IMR-90 (cell line): ENCODE measurements around the gene STAP1. TPM values are rescaled to one million over a fixed set of nuclear protein-coding genes. Genes with fewer than 3 reads are reported as not detected.

Experiments used
- ATAC-seq: fragments of 200-7000 bp; cut with Tn5 transposase; 2 replicates; pipeline ENCODE4 v1.9.1; 2020; ENCODE audit warnings: low read depth, mild to moderate bottlenecking, moderate library complexity
- BruUV-seq: library from RNA; stranded (reverse); fragments of 400-500 nt; replicated peaks from 2 replicates; lab custom pipeline; 2021; lab: Mats Ljungman, UMichigan
- CTCF ChIA-PET: fragments of 300-600 bp; formaldehyde crosslinking; extraction: SDS; loops from one replicate; lab custom pipeline; 2021; ENCODE audit warnings: antibody characterized with exemption; lab: Yijun Ruan, JAX
- POLR2A ChIA-PET: fragments of 300-600 bp; sonication (Branson Sonifier 250); formaldehyde crosslinking; loops from one replicate; lab custom pipeline; 2022; ENCODE audit warnings: antibody characterized with exemption; ENCODE audit not compliant: unreplicated experiment; lab: Charles Lee
- DNase-seq: peaks from one replicate; pipeline ENCODE4 v3.0.0; 2013
- H2AFZ ChIP-seq: replicated peaks from 2 replicates; pipeline ENCODE3; 2013; ENCODE audit warnings: low read length, mild to moderate bottlenecking; ENCODE audit not compliant: poor library complexity
- H2AK5ac ChIP-seq: 2 replicates; pipeline ENCODE4 v1.6.1; 2013; ENCODE audit warnings: low read depth, low read length, inconsistent platforms
- H2AK9ac ChIP-seq: replicated peaks from 2 replicates; pipeline ENCODE3; 2013; ENCODE audit warnings: mild to moderate bottlenecking, low read depth, low read length, moderate library complexity; ENCODE audit not compliant: poor library complexity
- H2BK120ac ChIP-seq: 2 replicates; pipeline ENCODE4 v1.6.1; 2013; ENCODE audit warnings: low read depth, low read length, inconsistent platforms
- H2BK15ac ChIP-seq: 3 replicates; pipeline ENCODE4 v1.6.1; 2013; ENCODE audit warnings: low read depth, low read length, inconsistent platforms
- H2BK20ac ChIP-seq: 2 replicates; pipeline ENCODE4 v1.6.1; 2013; ENCODE audit warnings: low read depth, mild to moderate bottlenecking, inconsistent platforms, low read length, moderate library complexity
- H2BK5ac ChIP-seq: 2 replicates; pipeline ENCODE4 v1.6.1; 2013; ENCODE audit warnings: mild to moderate bottlenecking, low read depth, low read length, inconsistent platforms; ENCODE audit not compliant: poor library complexity, severe bottlenecking
- H3K14ac ChIP-seq: replicated peaks from 2 replicates; pipeline ENCODE4 v1.6.1; 2013; ENCODE audit warnings: low read depth, low read length, inconsistent platforms
- H3K18ac ChIP-seq: 2 replicates; pipeline ENCODE4 v1.6.1; 2013; ENCODE audit warnings: low read depth, low read length, control low read depth
- H3K23ac ChIP-seq: 2 replicates; pipeline ENCODE4 v1.6.1; 2013; ENCODE audit warnings: low read depth, low read length, inconsistent platforms
- H3K27ac ChIP-seq: 2 replicates; pipeline ENCODE4 v1.5.1; 2013; ENCODE audit warnings: mild to moderate bottlenecking, control low read depth, low read length; ENCODE audit not compliant: insufficient read depth
- H3K27me3 ChIP-seq: 2 replicates; pipeline ENCODE4 v1.6.1; 2013; ENCODE audit warnings: low read length; ENCODE audit not compliant: control insufficient read depth, insufficient read depth
- H3K36me3 ChIP-seq: 2 replicates; pipeline ENCODE4 v1.6.1; 2013; ENCODE audit warnings: low read length, mixed read lengths; ENCODE audit not compliant: control insufficient read depth, insufficient read depth
- H3K4ac ChIP-seq: 2 replicates; pipeline ENCODE4 v1.6.1; 2013; ENCODE audit warnings: low read depth, low read length, inconsistent platforms
- H3K4me1 ChIP-seq: 2 replicates; pipeline ENCODE4 v1.6.1; 2013; ENCODE audit warnings: low read length, mixed read lengths; ENCODE audit not compliant: control insufficient read depth, insufficient read depth
- H3K4me2 ChIP-seq: 2 replicates; pipeline ENCODE4 v1.6.1; 2013; ENCODE audit warnings: low read depth, mild to moderate bottlenecking, control low read depth, low read length, moderate library complexity
- H3K4me3 ChIP-seq: 2 replicates; pipeline ENCODE4 v1.5.1; 2013; ENCODE audit warnings: low read depth, mild to moderate bottlenecking, control low read depth, low read length, moderate library complexity; ENCODE audit not compliant: insufficient read depth
- H3K56ac ChIP-seq: 2 replicates; pipeline ENCODE4 v1.6.1; 2013; ENCODE audit warnings: low read length, inconsistent platforms; ENCODE audit not compliant: insufficient read depth; ENCODE audit errors: extremely low read depth
- H3K79me1 ChIP-seq, 2 experiments: 2 replicates each; pipeline ENCODE4 v1.6.1; 2013; ENCODE audit warnings: low read length in 2 of 2, inconsistent platforms in 1 of 2, low read depth in 1 of 2
- H3K9ac ChIP-seq: 2 replicates; pipeline ENCODE4 v1.6.1; 2013; ENCODE audit warnings: low read depth, low read length, control low read depth
- H3K9me1 ChIP-seq: 2 replicates; pipeline ENCODE4 v1.6.1; 2013; ENCODE audit warnings: low read length, inconsistent platforms; ENCODE audit not compliant: insufficient read depth
- H3K9me3 ChIP-seq: 2 replicates; pipeline ENCODE4 v1.6.1; 2013; ENCODE audit warnings: low read length; ENCODE audit not compliant: control insufficient read depth, insufficient read depth
- H4K20me1 ChIP-seq: 2 replicates; pipeline ENCODE4 v1.6.1; 2013; ENCODE audit warnings: low read length, inconsistent platforms; ENCODE audit not compliant: insufficient read depth
- H4K5ac ChIP-seq: 2 replicates; pipeline ENCODE4 v1.6.1; 2013; ENCODE audit warnings: mild to moderate bottlenecking, low read depth, low read length, control low read depth
- H4K8ac ChIP-seq, 2 experiments: 2 replicates each; pipeline ENCODE4 v1.6.1; 2013; ENCODE audit warnings: low read depth in 2 of 2, low read length in 2 of 2, control low read depth in 1 of 2, inconsistent platforms in 1 of 2
- H4K91ac ChIP-seq: 2 replicates; pipeline ENCODE4 v1.6.1; 2013; ENCODE audit warnings: low read depth, low read length, inconsistent platforms; ENCODE audit not compliant: insufficient read depth
- BHLHE40 ChIP-seq: fragments of 150-350 bp; IDR thresholded peaks from 2 replicates; pipeline ENCODE4 v1.6.1; 2016; ENCODE audit warnings: mild to moderate bottlenecking, low read depth, low read length
- FOS ChIP-seq: fragments of 150-350 bp; IDR thresholded peaks from 2 replicates; pipeline ENCODE4 v1.6.1; 2016; ENCODE audit warnings: low read depth, low read length
- MAFK ChIP-seq: IDR thresholded peaks from 2 replicates; pipeline ENCODE4 v1.6.1; 2012; ENCODE audit warnings: low read depth, low read length, improper control_type of control experiment
- MAZ ChIP-seq: IDR thresholded peaks from 2 replicates; pipeline ENCODE4 v1.6.1; 2012; ENCODE audit warnings: low read depth, mild to moderate bottlenecking, low read length, improper control_type of control experiment, moderate library complexity, borderline replicate concordance
- MXI1 ChIP-seq: IDR thresholded peaks from 2 replicates; pipeline ENCODE4 v1.6.1; 2012; ENCODE audit warnings: low read depth, mild to moderate bottlenecking, low read length, moderate library complexity, borderline replicate concordance
- NFE2L2 ChIP-seq: fragments of 150-350 bp; IDR thresholded peaks from 2 replicates; pipeline ENCODE4 v1.6.1; 2016; ENCODE audit warnings: low read depth, mild to moderate bottlenecking, low read length
- POLR2A ChIP-seq: IDR thresholded peaks from 2 replicates; pipeline ENCODE4 v1.6.1; 2012; ENCODE audit warnings: mild to moderate bottlenecking, low read depth, low read length
- RAD21 ChIP-seq: IDR thresholded peaks from 2 replicates; pipeline ENCODE4 v1.6.1; 2012; ENCODE audit warnings: low read length, improper control_type of control experiment
- RCOR1 ChIP-seq: IDR thresholded peaks from 2 replicates; pipeline ENCODE4 v1.6.1; 2012; ENCODE audit warnings: mild to moderate bottlenecking, low read length, improper control_type of control experiment; ENCODE audit not compliant: insufficient replicate concordance
- RFX5 ChIP-seq: IDR thresholded peaks from 2 replicates; pipeline ENCODE4 v1.8.0; 2012; ENCODE audit warnings: low read depth, mild to moderate bottlenecking, low read length, moderate library complexity
- SMC3 ChIP-seq: fragments of 150-350 bp; IDR thresholded peaks from 2 replicates; pipeline ENCODE4 v1.6.1; 2016; ENCODE audit warnings: low read depth, mild to moderate bottlenecking, antibody characterized with exemption, low read length, moderate library complexity
- USF2 ChIP-seq: fragments of 150-350 bp; IDR thresholded peaks from 2 replicates; pipeline ENCODE4 v1.6.1; 2017; ENCODE audit warnings: mild to moderate bottlenecking, antibody characterized with exemption, low read length, low read depth
- WGBS, 2 experiments: methylation state at CpG; one replicate each; pipeline versions ENCODE4 v1.1.5 to v1.1.7; 2013; ENCODE audit warnings: missing lambda C conversion rate in 2 of 2; ENCODE audit not compliant: insufficient read length in 1 of 2; ENCODE audit errors: extremely low coverage in 2 of 2; 5-methylcytosine and 5-hydroxymethylcytosine counted together
- dilution Hi-C: fragments of 300-500 bp; cut with HindIII; formaldehyde crosslinking; loops from one replicate; pipeline ENCODE4 v1.14.3; 2018; ENCODE audit warnings: low sequenced_read_pairs; ENCODE audit not compliant: unreplicated experiment
- in situ Hi-C: fragments of 300-500 bp; cut with MboI; formaldehyde crosslinking; loops from 3 replicates; pipeline ENCODE4 v1.14.3; 2019; ENCODE audit warnings: low sequenced_read_pairs, inconsistent platforms, mixed read lengths
- intact Hi-C: fragments of 100-400 bp; cut with micrococcal nuclease; formaldehyde crosslinking; loops from 2 replicates; pipeline ENCODE4 v1.10.0; 2022
- polyA plus RNA-seq, 3 experiments: library from polyadenylated mRNA; depleted of rRNA; stranded (reverse); fragments of >200 nt; gene quantifications; 2 replicates each; pipeline ENCODE4 v1.2.3, GENCODE V29; 2012; ENCODE audit warnings: low replicate concordance in 1 of 3
- total RNA-seq: library from RNA; depleted of rRNA; stranded (reverse); fragments of >200 nt; gene quantifications from 2 replicates; pipeline ENCODE4 v1.2.3, GENCODE V29; 2012
- TF ChIP-seq, protein P1 (sequence below): fragments of 150-350 bp; IDR thresholded peaks from 2 replicates; pipeline ENCODE4 v1.6.1; 2016; ENCODE audit warnings: low read depth, mild to moderate bottlenecking, low read length, moderate library complexity, borderline replicate concordance
- TF ChIP-seq, protein P2 (sequence below): conservative IDR thresholded peaks from 2 replicates; pipeline ENCODE4 v1.5.1; 2012; ENCODE audit warnings: mild to moderate bottlenecking, low read depth, low read length, improper control_type of control experiment

STAP1 gene
- total and polyA plus RNA-seq, 2 of the 4 experiments (the other 2 are of a cell fraction): not detected

GRCh38 chr4:67533112-67533511, 25.4 kb upstream of the STAP1 start:
- in situ Hi-C loops (no loop called here), intact Hi-C loops (no loop called here), dilution Hi-C loops (no loop called here)
- no CpG with 5 or more reads among the region's 3 CpGs for WGBS, 2 experiments
- no peak overlapping the region for H3K27ac ChIP-seq
- no peak overlapping the region for H3K23ac ChIP-seq
- 0 out of 2 replicates have a peak, but pooled peaks cover 2% of the 10 kb centered on the region for H3K9me3 ChIP-seq
- no peak overlapping the region for H2AK9ac ChIP-seq
- H3K27me3 ChIP-seq: no peaks in the 10 kb centered on the region
- ATAC-seq (no peak), DNase-seq (no peak)
- no peak overlapping the region for H3K4ac ChIP-seq
- H3K9ac ChIP-seq: no peak overlapping the region
- no peak overlapping the region for H2BK20ac ChIP-seq
- H3K18ac ChIP-seq: no peak overlapping the region
- no peak overlapping the region for H2BK15ac ChIP-seq
- no peak for TF ChIP-seq MXI1
- no peak for TF ChIP-seq RAD21
- TF ChIP-seq, protein P1, sequence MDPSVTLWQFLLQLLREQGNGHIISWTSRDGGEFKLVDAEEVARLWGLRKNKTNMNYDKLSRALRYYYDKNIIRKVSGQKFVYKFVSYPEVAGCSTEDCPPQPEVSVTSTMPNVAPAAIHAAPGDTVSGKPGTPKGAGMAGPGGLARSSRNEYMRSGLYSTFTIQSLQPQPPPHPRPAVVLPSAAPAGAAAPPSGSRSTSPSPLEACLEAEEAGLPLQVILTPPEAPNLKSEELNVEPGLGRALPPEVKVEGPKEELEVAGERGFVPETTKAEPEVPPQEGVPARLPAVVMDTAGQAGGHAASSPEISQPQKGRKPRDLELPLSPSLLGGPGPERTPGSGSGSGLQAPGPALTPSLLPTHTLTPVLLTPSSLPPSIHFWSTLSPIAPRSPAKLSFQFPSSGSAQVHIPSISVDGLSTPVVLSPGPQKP: no peak
- no peak for TF ChIP-seq USF2
- TF ChIP-seq FOS: no peak
- no peak for TF ChIP-seq POLR2A
- TF ChIP-seq BHLHE40: no peak
- no peak for TF ChIP-seq RFX5
- no peak for TF ChIP-seq MAFK
- no peak for TF ChIP-seq NFE2L2
- no peak for TF ChIP-seq RCOR1
- no peak for TF ChIP-seq SMC3
- TF ChIP-seq, protein P2, sequence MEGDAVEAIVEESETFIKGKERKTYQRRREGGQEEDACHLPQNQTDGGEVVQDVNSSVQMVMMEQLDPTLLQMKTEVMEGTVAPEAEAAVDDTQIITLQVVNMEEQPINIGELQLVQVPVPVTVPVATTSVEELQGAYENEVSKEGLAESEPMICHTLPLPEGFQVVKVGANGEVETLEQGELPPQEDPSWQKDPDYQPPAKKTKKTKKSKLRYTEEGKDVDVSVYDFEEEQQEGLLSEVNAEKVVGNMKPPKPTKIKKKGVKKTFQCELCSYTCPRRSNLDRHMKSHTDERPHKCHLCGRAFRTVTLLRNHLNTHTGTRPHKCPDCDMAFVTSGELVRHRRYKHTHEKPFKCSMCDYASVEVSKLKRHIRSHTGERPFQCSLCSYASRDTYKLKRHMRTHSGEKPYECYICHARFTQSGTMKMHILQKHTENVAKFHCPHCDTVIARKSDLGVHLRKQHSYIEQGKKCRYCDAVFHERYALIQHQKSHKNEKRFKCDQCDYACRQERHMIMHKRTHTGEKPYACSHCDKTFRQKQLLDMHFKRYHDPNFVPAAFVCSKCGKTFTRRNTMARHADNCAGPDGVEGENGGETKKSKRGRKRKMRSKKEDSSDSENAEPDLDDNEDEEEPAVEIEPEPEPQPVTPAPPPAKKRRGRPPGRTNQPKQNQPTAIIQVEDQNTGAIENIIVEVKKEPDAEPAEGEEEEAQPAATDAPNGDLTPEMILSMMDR: no peak
- TF ChIP-seq MAZ: no peak
- no peak overlapping the region for H3K56ac ChIP-seq
- no peaks in the 10 kb centered on the region for H3K4me1 ChIP-seq
- peaks cover 0 to 13% of the 10 kb centered on the region in 2 experiments; a peak in 2 of 4 replicates for H3K79me1 ChIP-seq
- no peak overlapping the region for H4K91ac ChIP-seq
- no peaks in the 10 kb centered on the region for H3K9me1 ChIP-seq
- ChIA-PET POLR2A (no interaction called here), CTCF (no interaction called here)
- no peak overlapping the region for H4K5ac ChIP-seq
- no peaks in the 10 kb centered on the region; the same call in 1 of the 2 replicates for H4K20me1 ChIP-seq
- H3K14ac ChIP-seq: no peak overlapping the region
- no peak overlapping the region for H2BK5ac ChIP-seq
- H3K4me2 ChIP-seq: no peak overlapping the region
- no peak overlapping the region for H3K4me3 ChIP-seq
- H2AFZ ChIP-seq: no peak overlapping the region
- H2BK120ac ChIP-seq: no peak overlapping the region
- BruUV-seq: no TSS peak
- no peak overlapping the region for H2AK5ac ChIP-seq
- H3K36me3 ChIP-seq: peaks cover 26% of the 10 kb centered on the region
- H4K8ac ChIP-seq: no peak overlapping the region
